MM.1S (cell line): ENCODE data around the gene SIM1.

ENCODE experiments used
- CTCF ChIP-seq: fragments of 300-600 bp; sonication (generic); IDR thresholded peaks from 2 replicates; pipeline ENCODE4 v1.5.1; 2016; ENCODE audit warnings: antibody characterized with exemption, low read length, mixed read lengths
- EZH2 ChIP-seq: fragments of 300-600 bp; sonication (generic); optimal IDR thresholded peaks from 2 replicates; pipeline ENCODE3; 2017; ENCODE audit warnings: low read depth, mild to moderate bottlenecking, antibody characterized with exemption, low read length, mixed read lengths
- EZH2phosphoT487 ChIP-seq: fragments of 300-600 bp; sonication (generic); IDR thresholded peaks from 2 replicates; pipeline ENCODE4 v1.6.1; 2018; ENCODE audit warnings: antibody characterized with exemption, low read length

GRCh38 chr6:100504786-100505737, 40.3 kb upstream of the SIM1 start:
- TF ChIP-seq CTCF = no peak
- no peak for TF ChIP-seq EZH2
- TF ChIP-seq EZH2phosphoT487 = no peak
